Neural cell (in vitro differentiated cells): Measurements from ENCODE around the gene RAB11FIP2. TPM values are rescaled to one million over a fixed set of nuclear protein-coding genes. Genes with fewer than 3 reads are reported as not detected.

ENCODE experiments used
- H2AFZ ChIP-seq: fragments of 200-600, 300-800 bp; sonication (generic), shearing (Covaris generic); 2 replicates; pipeline ENCODE4 v1.6.0; 2014; ENCODE audit warnings: low read depth, mild to moderate bottlenecking, antibody characterized with exemption, low read length, moderate library complexity
- H3F3A ChIP-seq: fragments of 200-600 bp; shearing (Covaris generic); 2 replicates; pipeline ENCODE4 v1.6.1; 2016; ENCODE audit warnings: mild to moderate bottlenecking, moderate library complexity, mixed read lengths, antibody characterized with exemption, low read length; ENCODE audit not compliant: insufficient read depth, poor library complexity, severe bottlenecking
- H3K27ac ChIP-seq: fragments of 200-600, 300-800 bp; sonication (generic), shearing (Covaris generic); 2 replicates; pipeline ENCODE4 v1.5.1; 2014; ENCODE audit warnings: mild to moderate bottlenecking, low read length, moderate library complexity
- H3K27me3 ChIP-seq: fragments of 300-800, 200-600 bp; sonication (generic), shearing (Covaris generic); 2 replicates; pipeline ENCODE4 v1.6.0; 2014; ENCODE audit warnings: mild to moderate bottlenecking, low read depth, low read length, moderate library complexity; ENCODE audit not compliant: insufficient read depth
- H3K36me3 ChIP-seq: fragments of 300-800, 200-600 bp; sonication (generic), shearing (Covaris generic); 2 replicates; pipeline ENCODE4 v1.5.1; 2014; ENCODE audit warnings: mild to moderate bottlenecking, antibody characterized with exemption, low read length, moderate library complexity; ENCODE audit not compliant: insufficient read depth
- H3K4me2 ChIP-seq: fragments of 300-800, 200-600 bp; sonication (generic), shearing (Covaris generic); 2 replicates; pipeline ENCODE4 v1.6.0; 2014; ENCODE audit warnings: mild to moderate bottlenecking, low read length
- H3K4me3 ChIP-seq: fragments of 300-800, 200-600 bp; sonication (generic), shearing (Covaris generic); 2 replicates; pipeline ENCODE4 v1.5.1; 2014; ENCODE audit warnings: mild to moderate bottlenecking, low read length, moderate library complexity
- H3K79me2 ChIP-seq: fragments of 200-600 bp; shearing (Covaris generic); replicated peaks from 2 replicates; pipeline ENCODE4 v1.6.0; 2014; ENCODE audit warnings: mild to moderate bottlenecking, low read length, moderate library complexity; ENCODE audit not compliant: insufficient read depth
- H3K9ac ChIP-seq: fragments of 300-800, 200-600 bp; sonication (generic), shearing (Covaris generic); 2 replicates; pipeline ENCODE4 v1.6.1; 2016; ENCODE audit warnings: mild to moderate bottlenecking, low read length, mixed read lengths
- H3K9me2 ChIP-seq: fragments of 200-600 bp; shearing (Covaris generic); 2 replicates; pipeline ENCODE4 v1.6.1; 2016; ENCODE audit warnings: mild to moderate bottlenecking, low read length, mixed read lengths; ENCODE audit not compliant: insufficient read depth
- H3K9me3 ChIP-seq: fragments of 200-600, 300-800 bp; sonication (generic), shearing (Covaris generic); 2 replicates; pipeline ENCODE4 v1.6.1; 2016; ENCODE audit warnings: mild to moderate bottlenecking, mixed run types, low read length, moderate library complexity, mixed read lengths
- H4K20me1 ChIP-seq: fragments of 200-600 bp; shearing (Covaris generic); 2 replicates; pipeline ENCODE4 v1.6.1; 2016; ENCODE audit warnings: mild to moderate bottlenecking, mixed run types; ENCODE audit not compliant: insufficient read depth
- EP300 ChIP-seq: fragments of 450-650 bp; conservative IDR thresholded peaks from 2 replicates; pipeline ENCODE4 v1.6.1; 2014; ENCODE audit warnings: antibody characterized with exemption, mild to moderate bottlenecking, moderate library complexity; ENCODE audit not compliant: poor library complexity, severe bottlenecking
- EZH2 ChIP-seq: fragments of 200-600, 300-800 bp; shearing (Covaris generic), sonication (generic); IDR thresholded peaks from 2 replicates; pipeline ENCODE4 v1.6.1; 2014; ENCODE audit warnings: antibody characterized with exemption, low read length, borderline replicate concordance, mild to moderate bottlenecking; ENCODE audit not compliant: insufficient read depth, poor library complexity, severe bottlenecking
- MXI1 ChIP-seq: fragments of 450-650 bp; conservative IDR thresholded peaks from 2 replicates; pipeline ENCODE4 v1.6.1; 2014; ENCODE audit warnings: antibody characterized with exemption, mild to moderate bottlenecking; ENCODE audit not compliant: poor library complexity, severe bottlenecking
- POLR2AphosphoS5 ChIP-seq: IDR thresholded peaks from 2 replicates; pipeline ENCODE4 v1.6.1; 2012
- RAD21 ChIP-seq: fragments of 450-650 bp; conservative IDR thresholded peaks from 2 replicates; pipeline ENCODE4 v1.6.1; 2014; ENCODE audit warnings: antibody characterized with exemption, mild to moderate bottlenecking, moderate library complexity
- SMC3 ChIP-seq: fragments of 450-650 bp; conservative IDR thresholded peaks from 2 replicates; pipeline ENCODE4 v1.6.1; 2014; ENCODE audit warnings: antibody characterized with exemption, mild to moderate bottlenecking, moderate library complexity; ENCODE audit not compliant: poor library complexity
- TAF1 ChIP-seq: IDR thresholded peaks from 2 replicates; pipeline ENCODE4 v1.6.1; 2012; ENCODE audit warnings: low read depth
- polyA plus RNA-seq: library from polyadenylated mRNA; depleted of rRNA; stranded (reverse); fragments of >200 nt; gene quantifications from 2 replicates; pipeline ENCODE4 v1.2.3, GENCODE V29; 2014
- TF ChIP-seq, protein P1 (sequence below): IDR thresholded peaks from 2 replicates; pipeline ENCODE4 v1.6.1; 2012; ENCODE audit warnings: borderline replicate concordance
- TF ChIP-seq, protein P2 (sequence below): fragments of 450-650 bp; IDR thresholded peaks from 2 replicates; pipeline ENCODE4 v1.5.1; 2014; ENCODE audit warnings: antibody characterized with exemption, mild to moderate bottlenecking, moderate library complexity; ENCODE audit not compliant: poor library complexity, severe bottlenecking

Gene RAB11FIP2
- polyA plus RNA-seq, 1 donor from 2014 or later: 26.3 TPM

DNA sequence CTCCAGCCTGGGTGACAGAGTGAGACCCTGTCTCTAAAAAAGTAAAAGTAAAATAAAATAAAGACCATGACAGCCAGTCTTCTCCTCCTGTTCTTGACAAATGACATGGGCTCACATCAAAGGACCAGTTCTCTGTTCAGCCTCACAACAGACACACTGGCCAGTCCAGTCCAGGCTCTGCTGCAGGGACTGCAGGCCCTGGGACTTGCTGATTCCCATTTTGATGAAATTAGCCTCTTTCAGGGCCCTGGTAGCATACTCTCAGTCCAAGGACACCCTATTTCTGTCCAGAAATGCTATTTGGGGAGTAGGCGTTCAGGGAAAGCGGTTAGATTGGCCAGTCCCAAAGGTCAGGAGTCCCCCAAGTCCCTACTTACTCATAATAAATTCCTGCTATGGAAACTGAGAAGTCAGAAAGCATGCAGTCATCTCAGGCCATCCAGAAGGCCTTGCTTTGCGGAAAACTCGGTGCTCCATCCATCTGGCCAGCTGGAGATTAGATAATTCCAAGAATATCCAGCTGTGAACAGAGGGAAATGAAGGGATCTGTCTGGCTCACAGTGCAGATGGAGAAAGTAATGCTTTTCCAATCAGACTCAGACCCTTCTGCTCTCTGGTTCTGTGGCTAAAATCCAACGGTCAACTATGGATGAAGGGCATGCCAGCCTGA lies 74.4 kb downstream of the RAB11FIP2 start:
- Histone ChIP-seq H2AFZ (no peak overlapping the region), H3K79me2 (no peaks in the 10 kb centered on the region), H3K9me3 (no peaks in the 10 kb centered on the region), H3K4me3 (no peak overlapping the region), H4K20me1 (no peaks in the 10 kb centered on the region), H3K9me2 (no peaks in the 10 kb centered on the region), H3K9ac (no peak overlapping the region), H3K4me2 (no peak overlapping the region), H3K27ac (no peak overlapping the region), H3K27me3 (peaks cover 6% of the 10 kb centered on the region), H3K36me3 (no peaks in the 10 kb centered on the region), H3F3A (no peaks in the 10 kb centered on the region)
- no peak for TF ChIP-seq TAF1
- no peak for TF ChIP-seq MXI1
- no peak for TF ChIP-seq SMC3
- TF ChIP-seq, protein P1, sequence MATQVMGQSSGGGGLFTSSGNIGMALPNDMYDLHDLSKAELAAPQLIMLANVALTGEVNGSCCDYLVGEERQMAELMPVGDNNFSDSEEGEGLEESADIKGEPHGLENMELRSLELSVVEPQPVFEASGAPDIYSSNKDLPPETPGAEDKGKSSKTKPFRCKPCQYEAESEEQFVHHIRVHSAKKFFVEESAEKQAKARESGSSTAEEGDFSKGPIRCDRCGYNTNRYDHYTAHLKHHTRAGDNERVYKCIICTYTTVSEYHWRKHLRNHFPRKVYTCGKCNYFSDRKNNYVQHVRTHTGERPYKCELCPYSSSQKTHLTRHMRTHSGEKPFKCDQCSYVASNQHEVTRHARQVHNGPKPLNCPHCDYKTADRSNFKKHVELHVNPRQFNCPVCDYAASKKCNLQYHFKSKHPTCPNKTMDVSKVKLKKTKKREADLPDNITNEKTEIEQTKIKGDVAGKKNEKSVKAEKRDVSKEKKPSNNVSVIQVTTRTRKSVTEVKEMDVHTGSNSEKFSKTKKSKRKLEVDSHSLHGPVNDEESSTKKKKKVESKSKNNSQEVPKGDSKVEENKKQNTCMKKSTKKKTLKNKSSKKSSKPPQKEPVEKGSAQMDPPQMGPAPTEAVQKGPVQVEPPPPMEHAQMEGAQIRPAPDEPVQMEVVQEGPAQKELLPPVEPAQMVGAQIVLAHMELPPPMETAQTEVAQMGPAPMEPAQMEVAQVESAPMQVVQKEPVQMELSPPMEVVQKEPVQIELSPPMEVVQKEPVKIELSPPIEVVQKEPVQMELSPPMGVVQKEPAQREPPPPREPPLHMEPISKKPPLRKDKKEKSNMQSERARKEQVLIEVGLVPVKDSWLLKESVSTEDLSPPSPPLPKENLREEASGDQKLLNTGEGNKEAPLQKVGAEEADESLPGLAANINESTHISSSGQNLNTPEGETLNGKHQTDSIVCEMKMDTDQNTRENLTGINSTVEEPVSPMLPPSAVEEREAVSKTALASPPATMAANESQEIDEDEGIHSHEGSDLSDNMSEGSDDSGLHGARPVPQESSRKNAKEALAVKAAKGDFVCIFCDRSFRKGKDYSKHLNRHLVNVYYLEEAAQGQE: no peak
- TF ChIP-seq, protein P2, sequence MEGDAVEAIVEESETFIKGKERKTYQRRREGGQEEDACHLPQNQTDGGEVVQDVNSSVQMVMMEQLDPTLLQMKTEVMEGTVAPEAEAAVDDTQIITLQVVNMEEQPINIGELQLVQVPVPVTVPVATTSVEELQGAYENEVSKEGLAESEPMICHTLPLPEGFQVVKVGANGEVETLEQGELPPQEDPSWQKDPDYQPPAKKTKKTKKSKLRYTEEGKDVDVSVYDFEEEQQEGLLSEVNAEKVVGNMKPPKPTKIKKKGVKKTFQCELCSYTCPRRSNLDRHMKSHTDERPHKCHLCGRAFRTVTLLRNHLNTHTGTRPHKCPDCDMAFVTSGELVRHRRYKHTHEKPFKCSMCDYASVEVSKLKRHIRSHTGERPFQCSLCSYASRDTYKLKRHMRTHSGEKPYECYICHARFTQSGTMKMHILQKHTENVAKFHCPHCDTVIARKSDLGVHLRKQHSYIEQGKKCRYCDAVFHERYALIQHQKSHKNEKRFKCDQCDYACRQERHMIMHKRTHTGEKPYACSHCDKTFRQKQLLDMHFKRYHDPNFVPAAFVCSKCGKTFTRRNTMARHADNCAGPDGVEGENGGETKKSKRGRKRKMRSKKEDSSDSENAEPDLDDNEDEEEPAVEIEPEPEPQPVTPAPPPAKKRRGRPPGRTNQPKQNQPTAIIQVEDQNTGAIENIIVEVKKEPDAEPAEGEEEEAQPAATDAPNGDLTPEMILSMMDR: no peak
- TF ChIP-seq POLR2AphosphoS5: no peak
- TF ChIP-seq EZH2: no peak
- no peak for TF ChIP-seq EP300
- TF ChIP-seq RAD21: no peak

DNA sequence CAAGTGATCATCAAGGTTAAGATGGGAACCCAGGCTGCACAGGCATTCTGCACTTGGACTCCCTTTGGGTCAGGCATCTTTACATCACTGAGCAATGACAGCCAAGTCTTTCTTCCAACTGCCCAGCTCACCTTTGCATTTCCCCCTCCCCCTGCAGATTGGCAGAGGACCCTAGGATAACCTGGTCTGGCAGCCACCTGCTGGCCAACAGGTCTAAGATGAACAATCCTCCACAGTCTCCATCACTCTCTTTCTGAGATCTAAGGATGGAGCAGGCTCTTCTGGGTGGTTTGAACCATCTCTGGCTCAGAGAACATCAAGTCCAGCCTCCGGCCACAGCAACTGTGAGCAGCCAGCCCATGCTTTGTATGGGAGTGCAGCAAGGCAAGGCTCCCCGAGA lies 75.8 kb downstream of the RAB11FIP2 start:
- H4K20me1 ChIP-seq: no peaks in the 10 kb centered on the region
- H2AFZ ChIP-seq: no peak overlapping the region
- H3K27ac ChIP-seq: no peak overlapping the region
- H3K79me2 ChIP-seq: no peaks in the 10 kb centered on the region
- H3K4me2 ChIP-seq: no peak overlapping the region
- H3K9me3 ChIP-seq: no peaks in the 10 kb centered on the region
- H3F3A ChIP-seq: no peaks in the 10 kb centered on the region
- TF ChIP-seq TAF1 (no peak), EZH2 (no peak), EP300 (no peak), SMC3 (no peak)
- TF ChIP-seq, protein P2: no peak
- TF ChIP-seq, protein P1: no peak
- H3K4me3 ChIP-seq: no peak overlapping the region
- H3K9ac ChIP-seq: no peak overlapping the region
- no peaks in the 10 kb centered on the region for H3K9me2 ChIP-seq
- peaks cover 8% of the 10 kb centered on the region for H3K27me3 ChIP-seq
- no peaks in the 10 kb centered on the region for H3K36me3 ChIP-seq
